Erythroblast (primary cell): ENCODE results near the gene AGAP1.

Experiments used
- GATA1 ChIP-seq: IDR thresholded peaks from 2 replicates; pipeline ENCODE4 v1.6.1; 2011; ENCODE audit warnings: low read depth, mild to moderate bottlenecking, control low read depth, low read length, moderate library complexity
- POLR2A ChIP-seq: IDR thresholded peaks from 2 replicates; pipeline ENCODE4 v1.6.1; 2011; ENCODE audit warnings: mild to moderate bottlenecking, low read length

GRCh38 chr2:235529621-235530020, 35.8 kb downstream of the AGAP1 start:
- no peak for TF ChIP-seq POLR2A
- TF ChIP-seq GATA1, result no peak
